Fibroblast of gingiva (primary cell): ENCODE data around the gene RNF112.
A peak's percentile ranks its signal among the peaks of the same experiment; 100 is the strongest.

ENCODE experiments used
- DNase-seq: peaks from one replicate; pipeline ENCODE4 v3.0.0-alpha.2; 2011; ENCODE audit warnings: low read depth

The RNF112 gene

GRCh38 chr17:19410875-19411620 is at the start of gene RNF112:
RNF112 (plus strand) TSS chr17:19411232; CDS start chr17:19411409, 177 bp downstream.
- no peak for DNase-seq

- DNase-seq, result no peak
These were observed 49.7 kb upstream of the RNF112 start for GRCh38 chr17:19361326-19361725.

GRCh38 chr17:19361944-19362276 is 49.1 kb upstream of the RNF112 start:
- DNase-seq, result no peak

GRCh38 chr17:19362277-19363113 is 48.5 kb upstream of the RNF112 start, which contains the start of gene B9D1:
B9D1 (minus strand) TSS chr17:19362723; CDS start chr17:19362569, 154 bp downstream.
- peak; percentile 91 for DNase-seq

GRCh38 chr17:19363114-19363438 is 48.0 kb upstream of the RNF112 start:
- DNase-seq, result no peak

GRCh38 chr17:19363460-19364035 is 47.5 kb upstream of the RNF112 start:
- DNase-seq, result no peak

GRCh38 chr17:19364699-19365498 is 46.1 kb upstream of the RNF112 start:
- no peak for DNase-seq

GRCh38 chr17:19365499-19365817 is 45.6 kb upstream of the RNF112 start:
- DNase-seq, result no peak

GRCh38 chr17:19365833-19366636 is 45.0 kb upstream of the RNF112 start:
- no peak for DNase-seq

- no peak for DNase-seq
These were observed 44.4 kb upstream of the RNF112 start for GRCh38 chr17:19366637-19366972.

- no peak for DNase-seq
These were observed 42.8 kb upstream of the RNF112 start for GRCh38 chr17:19368229-19368628.

GRCh38 chr17:19369107-19369778 is 41.8 kb upstream of the RNF112 start:
- DNase-seq, result no peak

GRCh38 chr17:19369846-19370492 is 41.1 kb upstream of the RNF112 start:
- no peak for DNase-seq

- DNase-seq, result no peak
These were observed 40.5 kb upstream of the RNF112 start for GRCh38 chr17:19370493-19370960.

GRCh38 chr17:19371259-19372010 is 39.6 kb upstream of the RNF112 start:
- DNase-seq, result no peak

GRCh38 chr17:19372011-19372370 is 39.0 kb upstream of the RNF112 start:
- DNase-seq, result no peak

- no peak for DNase-seq
These were observed 38.6 kb upstream of the RNF112 start for GRCh38 chr17:19372439-19372838.

GRCh38 chr17:19372866-19373504 is 38.0 kb upstream of the RNF112 start:
- DNase-seq, result no peak

- DNase-seq, result no peak
These were observed 36.9 kb upstream of the RNF112 start for GRCh38 chr17:19374136-19374535.
